NCI-H446 (cell line): ENCODE results near the gene PAPPA.

Experiments
- DNase-seq, 2 experiments: peaks; one replicate each; lab custom pipeline; 2025; lab: John Stamatoyannopoulos, UW

The PAPPA gene

GRCh38 chr9:116153765-116154333, at the start of gene PAPPA:
Gene PAPPA (plus strand): TSS chr9:116153791. CDS start chr9:116154173, 382 bp downstream.
- DNase-seq = no peak

GRCh38 chr9:116103976-116104820, 49.4 kb upstream of the PAPPA start:
- DNase-seq = no peak

GRCh38 chr9:116112236-116112635, 41.4 kb upstream of the PAPPA start:
- DNase-seq = no peak

GRCh38 chr9:116115761-116116353, 37.7 kb upstream of the PAPPA start:
- DNase-seq = no peak

GRCh38 chr9:116116393-116116792, 37.2 kb upstream of the PAPPA start:
- DNase-seq = no peak

GRCh38 chr9:116123171-116123570, 30.4 kb upstream of the PAPPA start:
- DNase-seq = no peak

GRCh38 chr9:116124472-116125040, 29.0 kb upstream of the PAPPA start:
- no peak for DNase-seq

GRCh38 chr9:116133163-116133562, 20.4 kb upstream of the PAPPA start:
- no peak for DNase-seq

- no peak for DNase-seq
These were observed 18.6 kb upstream of the PAPPA start for GRCh38 chr9:116134975-116135374.

GRCh38 chr9:116137010-116137409, 16.6 kb upstream of the PAPPA start:
- no peak for DNase-seq

- no peak for DNase-seq
These were observed 16.0 kb upstream of the PAPPA start for GRCh38 chr9:116137581-116137980.

GRCh38 chr9:116141864-116142561, 11.6 kb upstream of the PAPPA start:
- no peak for DNase-seq

- DNase-seq = no peak
These were observed 10.7 kb upstream of the PAPPA start for GRCh38 chr9:116142706-116143492.

- DNase-seq = no peak
These were observed 9.6 kb upstream of the PAPPA start for GRCh38 chr9:116144038-116144437.

GRCh38 chr9:116144555-116144954, 9.0 kb upstream of the PAPPA start:
- DNase-seq = no peak

- DNase-seq = no peak
These were observed 8.6 kb upstream of the PAPPA start for GRCh38 chr9:116145036-116145435.

GRCh38 chr9:116147821-116148220, 5.8 kb upstream of the PAPPA start:
- DNase-seq = no peak

GRCh38 chr9:116149844-116150243, 3.7 kb upstream of the PAPPA start:
- peak in 1 of 2 experiments; percentile 1 for DNase-seq

GRCh38 chr9:116151199-116151598, 2.4 kb upstream of the PAPPA start:
- no peak for DNase-seq

GRCh38 chr9:116151966-116152381, 1.6 kb upstream of the PAPPA start:
- no peak for DNase-seq

GRCh38 chr9:116152390-116152789, 1.2 kb upstream of the PAPPA start:
- no peak for DNase-seq
